Measurements from ENCODE around the gene POLR2I.
"Not testable (repeated sequence)": the region's sequence is repeated elsewhere in the genome, so short reads cannot be mapped to it uniquely, and the experiment has no call there.

POLR2I gene

GRCh38 chr19:36099166-36099785, 15.4 kb downstream of the POLR2I start:
- no peak for DNase-seq

DNA sequence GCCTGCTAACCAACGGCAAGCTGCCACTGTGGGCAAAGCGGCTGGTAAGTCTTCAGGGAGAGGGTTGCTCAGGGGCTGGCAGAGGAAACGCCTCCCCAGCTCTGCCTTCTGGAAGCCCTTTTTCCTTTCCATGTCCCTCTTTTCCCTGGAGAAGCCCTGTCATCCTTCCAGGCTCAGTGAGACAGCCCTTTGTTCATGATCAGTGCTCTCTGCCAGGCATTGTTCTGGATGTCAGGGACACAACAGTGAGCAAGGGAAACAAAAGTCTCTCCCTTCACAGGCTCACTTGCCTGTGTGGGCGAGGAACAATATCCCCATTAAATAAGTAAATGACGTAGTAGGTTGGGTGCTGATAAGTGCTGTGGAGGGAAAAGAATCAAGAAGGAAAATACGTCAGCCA, 17.6 kb downstream of the POLR2I start:
- no peak for DNase-seq

DNA sequence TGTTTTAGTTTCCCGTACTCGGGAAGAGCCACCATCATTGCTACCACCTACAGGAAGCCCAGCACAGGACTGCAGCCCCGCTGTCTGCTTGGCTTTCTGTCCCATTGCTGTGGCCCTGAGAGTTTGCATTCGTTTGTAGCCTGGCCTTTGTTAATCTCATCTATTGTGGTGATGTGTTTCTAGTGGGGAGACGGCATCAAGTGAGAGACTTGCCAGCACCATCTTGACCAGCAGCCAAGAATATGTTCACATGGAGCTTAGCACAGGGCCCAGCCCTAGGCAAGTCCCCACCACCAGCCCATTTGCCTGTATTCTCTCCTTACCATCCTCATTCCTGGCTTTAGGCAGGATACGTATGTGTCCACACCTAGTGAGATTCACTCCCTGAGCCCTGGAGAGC, 21.0 kb downstream of the POLR2I start:
- DNase-seq = no peak

GRCh38 chr19:36093146-36093662, 21.5 kb downstream of the POLR2I start:
- peak; percentile 36 for DNase-seq

DNA sequence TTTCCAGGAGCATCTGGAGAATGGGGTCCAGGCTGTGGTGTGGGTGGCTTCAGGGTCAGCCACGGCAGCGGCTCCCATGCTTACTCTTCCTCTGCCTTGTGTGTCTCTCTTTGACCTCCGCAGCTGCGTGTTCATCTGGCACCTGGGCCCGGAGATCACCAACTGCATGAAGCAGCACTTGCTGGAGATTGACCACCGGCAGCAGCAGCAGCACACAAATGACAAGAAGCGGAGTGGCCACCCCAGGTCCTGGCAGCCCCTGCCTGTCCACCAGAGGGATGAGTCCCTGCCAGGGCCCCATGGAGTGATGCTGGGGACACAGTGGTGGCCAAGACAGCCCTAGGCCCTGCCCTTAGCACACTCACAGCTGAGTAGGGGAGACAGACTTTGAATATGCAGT, 22.1 kb downstream of the POLR2I start:
- DNase-seq = no peak

DNA sequence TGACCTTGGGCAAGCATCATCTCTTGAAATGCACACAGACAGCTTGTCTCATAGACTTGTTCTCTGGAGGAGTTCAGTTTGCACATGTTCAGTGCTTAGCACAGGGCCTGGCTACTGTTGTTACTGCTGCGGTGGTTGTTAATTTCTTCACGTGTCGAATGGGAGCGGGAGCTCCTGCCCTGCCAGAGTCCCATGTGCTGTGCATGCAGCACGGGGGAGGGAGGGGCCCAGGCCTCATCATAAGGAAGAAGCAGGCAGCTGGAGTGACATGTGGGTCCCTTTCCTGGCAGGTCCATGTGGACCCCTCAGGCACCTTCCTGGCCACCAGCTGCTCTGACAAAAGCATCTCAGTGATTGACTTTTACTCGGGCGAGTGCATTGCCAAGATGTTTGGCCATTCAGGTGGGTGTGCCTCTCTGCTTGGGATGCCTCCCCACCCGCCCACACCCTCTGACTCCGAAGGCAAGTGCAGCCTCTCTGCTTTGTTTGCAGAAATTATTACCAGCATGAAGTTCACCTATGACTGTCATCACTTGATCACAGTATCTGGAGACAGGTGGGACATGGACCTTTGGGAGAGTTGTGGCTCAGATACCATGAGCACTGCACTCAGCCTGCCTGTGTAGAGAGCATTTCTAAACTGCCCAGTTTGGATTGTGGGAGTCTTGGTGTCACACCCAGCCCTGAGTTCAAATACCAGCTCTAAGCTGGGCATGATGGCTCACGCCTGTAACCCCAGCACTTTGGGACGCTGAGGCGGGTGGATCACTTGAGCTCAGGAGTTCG, 23.6 kb downstream of the POLR2I start:
- no peak for DNase-seq

DNA sequence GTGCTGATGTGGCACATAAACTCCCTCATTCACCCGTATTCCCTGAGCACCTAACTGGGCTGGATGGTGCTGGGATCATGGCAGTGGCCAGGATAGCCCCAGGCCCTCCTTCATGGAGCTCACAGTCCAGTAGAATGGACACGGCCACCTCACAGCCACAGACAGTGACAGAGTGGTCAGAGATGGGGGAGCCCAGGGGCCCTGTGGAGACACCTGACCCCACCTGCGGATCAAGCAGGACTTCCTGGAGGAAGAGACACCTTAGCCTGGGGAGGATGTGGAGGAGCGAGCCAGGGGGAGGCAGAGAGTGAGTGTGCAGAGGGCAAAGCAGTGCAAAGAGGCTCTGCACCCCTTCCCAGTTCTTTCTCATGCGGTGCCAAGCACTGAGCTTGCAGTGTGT, 24.8 kb downstream of the POLR2I start:
- no peak for DNase-seq

- DNase-seq = no peak
Measured at GRCh38 chr19:36086326-36086725, 28.3 kb downstream of the POLR2I start.

DNA sequence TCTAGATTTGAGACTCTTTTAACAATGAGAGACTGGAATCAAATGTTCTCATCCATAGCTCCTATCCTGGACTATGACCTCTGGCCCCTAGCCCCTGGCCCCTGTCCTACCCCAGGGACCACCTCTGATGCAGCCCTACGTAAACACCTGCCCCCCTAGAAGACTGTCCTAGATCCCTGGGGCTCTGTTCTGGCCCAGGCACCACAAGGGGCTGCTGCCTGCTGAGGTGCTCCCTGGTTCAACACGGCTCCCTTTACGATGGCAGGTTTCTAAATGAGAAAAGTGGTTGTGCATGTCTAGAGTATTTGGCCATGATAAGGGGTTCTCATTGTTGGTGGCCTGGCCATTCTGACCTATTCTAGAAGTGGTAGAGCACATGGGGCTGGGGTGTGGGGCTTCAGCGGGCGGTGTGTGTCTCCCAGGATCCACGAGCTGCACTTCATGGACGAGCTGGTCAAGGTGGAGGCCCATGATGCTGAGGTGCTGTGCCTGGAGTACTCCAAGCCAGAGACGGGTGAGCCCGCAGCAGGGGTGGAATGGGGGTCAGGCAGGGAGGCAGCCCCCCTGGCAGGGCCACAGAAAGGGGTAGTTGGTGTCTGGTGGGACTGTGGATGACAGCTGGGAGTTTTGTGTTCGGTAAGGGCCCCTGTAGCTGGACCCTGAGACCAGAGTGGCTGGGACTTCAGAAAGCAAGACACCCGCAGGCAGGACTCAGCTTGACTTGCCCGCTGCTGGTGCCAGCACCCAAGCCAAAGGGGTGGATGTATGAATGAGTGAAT, 30.3 kb downstream of the POLR2I start:
- DNase-seq = no peak

- DNase-seq = no peak
Measured at GRCh38 chr19:36082916-36083315, 31.8 kb downstream of the POLR2I start.

DNA sequence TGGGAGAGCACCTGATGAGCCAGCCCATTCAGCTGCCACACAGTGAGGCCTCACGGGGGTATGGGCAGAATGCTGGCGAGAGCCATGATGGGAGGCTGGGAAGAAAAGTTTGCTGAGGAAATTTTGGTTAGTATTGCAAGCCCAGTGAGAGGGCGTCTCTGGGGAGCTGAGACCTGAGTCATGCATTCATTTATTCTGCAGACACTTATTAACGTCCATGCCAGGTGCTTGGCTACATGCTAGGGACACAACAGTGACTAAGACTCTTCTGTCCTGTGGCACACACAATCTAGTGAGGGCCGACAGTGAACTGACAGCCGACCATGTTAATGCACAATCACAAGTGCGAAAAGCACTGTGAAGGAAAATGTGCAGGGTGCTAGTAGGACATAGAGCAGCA, 32.8 kb downstream of the POLR2I start:
- no peak for DNase-seq

GRCh38 chr19:36081385-36081784, 33.3 kb downstream of the POLR2I start:
- no peak for DNase-seq

DNA sequence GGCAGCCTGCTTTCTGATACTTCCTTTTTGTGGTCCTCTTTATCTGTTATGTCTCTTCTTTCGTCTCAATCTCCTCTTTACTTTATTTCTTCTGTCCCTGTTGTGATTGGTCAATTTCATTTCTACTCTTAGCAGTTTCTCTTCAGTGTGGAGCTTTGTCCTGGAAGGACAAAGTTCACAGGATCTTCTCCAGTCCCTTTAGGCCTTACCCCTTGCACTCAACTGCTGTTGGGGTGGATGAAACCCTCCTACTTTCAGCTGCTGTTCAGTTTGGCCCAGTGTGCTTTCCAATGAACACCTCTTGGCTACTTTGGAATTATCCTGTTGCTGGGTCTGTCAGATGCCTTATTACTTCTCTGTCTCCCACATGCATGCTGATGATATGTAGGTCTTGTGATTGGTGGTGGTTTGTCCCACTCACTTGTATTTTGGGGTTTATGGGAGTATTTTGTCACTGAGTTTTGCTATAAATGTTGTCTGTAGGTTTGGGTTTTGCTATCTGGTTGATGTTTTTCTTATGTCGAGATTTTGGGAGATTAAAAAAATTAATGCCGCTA, 35.2 kb downstream of the POLR2I start:
- DNase-seq = no peak

DNA sequence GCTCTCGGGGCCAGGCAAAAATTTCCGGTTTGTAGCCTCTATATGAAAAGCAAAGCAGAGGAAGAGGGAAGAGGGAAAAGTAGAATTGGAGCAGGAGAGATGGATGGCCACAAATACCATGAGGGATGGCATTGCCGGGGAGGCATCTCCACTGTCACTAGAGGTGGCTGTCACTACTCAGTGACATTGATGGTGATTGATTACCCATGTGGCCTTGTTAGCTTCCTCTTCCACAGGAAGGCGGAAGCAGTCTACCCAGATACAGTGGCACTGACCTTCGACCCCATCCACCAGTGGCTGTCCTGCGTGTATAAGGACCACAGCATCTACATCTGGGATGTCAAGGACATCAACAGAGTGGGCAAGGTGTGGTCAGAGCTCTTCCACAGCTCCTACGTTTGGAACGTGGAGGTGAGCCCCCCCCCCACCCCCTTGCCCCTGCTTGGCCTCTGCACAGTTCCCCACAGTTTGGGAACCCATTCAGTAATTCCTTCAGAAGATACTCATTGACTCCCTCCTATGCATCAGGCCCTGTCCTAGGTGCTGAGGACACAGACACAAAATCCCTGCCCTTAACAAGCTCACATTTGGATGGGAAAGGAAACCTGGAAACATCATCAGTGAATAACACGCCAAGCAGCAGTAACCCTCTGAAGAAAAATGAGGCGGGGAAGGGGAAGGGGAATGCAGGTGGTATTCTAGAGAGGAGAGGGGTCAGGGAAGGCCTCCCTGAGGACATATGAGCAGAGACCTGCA, 41.4 kb downstream of the POLR2I start:
- no peak for DNase-seq

DNA sequence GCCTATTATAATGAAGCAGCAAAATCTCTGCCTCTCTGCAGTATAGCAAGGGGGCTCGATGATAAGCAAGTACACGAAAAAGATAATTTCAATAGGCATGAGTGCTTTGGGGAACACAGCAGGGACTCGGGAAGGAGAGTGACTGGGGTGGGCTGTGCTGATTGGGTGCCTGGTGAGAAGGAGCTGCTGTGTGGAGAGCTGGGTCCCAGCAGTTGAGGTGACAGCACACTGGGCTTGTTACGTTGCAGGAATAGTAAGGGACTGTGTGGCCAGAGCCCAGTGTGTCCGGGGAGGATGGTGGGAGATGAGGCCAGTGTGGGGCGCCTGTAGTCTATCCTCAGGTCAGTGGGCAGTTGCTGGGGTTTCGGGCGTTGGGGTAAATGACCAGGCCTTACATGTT, 42.6 kb downstream of the POLR2I start:
- no peak for DNase-seq

DNA sequence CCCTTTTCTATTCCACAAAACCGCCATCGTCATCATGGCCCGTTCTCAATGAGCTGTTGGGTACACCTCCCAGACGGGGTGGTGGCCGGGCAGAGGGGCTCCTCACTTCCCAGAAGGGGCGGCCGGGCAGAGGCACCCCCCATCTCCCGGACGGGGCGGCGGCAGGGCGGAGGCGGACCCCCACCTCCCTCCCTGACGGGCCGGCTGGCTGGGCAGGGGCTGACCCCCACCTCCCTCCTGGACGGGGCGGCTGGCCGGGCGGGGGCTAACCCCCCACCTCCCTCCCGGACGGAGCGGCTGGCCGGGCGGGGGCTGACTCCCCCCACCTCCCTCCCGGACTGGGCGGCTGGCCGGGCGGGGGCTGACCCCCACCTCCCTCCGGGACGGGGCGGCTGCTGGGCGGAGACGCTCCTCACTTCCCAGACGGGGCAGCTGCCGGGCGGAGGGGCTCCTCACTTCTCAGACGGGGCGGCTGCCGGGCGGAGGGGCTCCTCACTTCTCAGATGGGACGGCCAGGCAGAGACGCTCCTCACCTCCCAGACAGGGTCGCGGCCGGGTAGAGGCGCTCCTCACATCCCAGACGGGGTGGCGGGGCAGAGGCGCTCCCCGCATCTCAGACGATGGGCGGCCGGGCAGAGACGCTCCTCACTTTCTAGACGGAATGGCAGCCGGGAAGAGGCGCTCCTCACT, 45.7 kb downstream of the POLR2I start:
- DNase-seq = not testable (repeated sequence)

GRCh38 chr19:36067681-36068080, 47.0 kb downstream of the POLR2I start:
- DNase-seq = no peak

DNA sequence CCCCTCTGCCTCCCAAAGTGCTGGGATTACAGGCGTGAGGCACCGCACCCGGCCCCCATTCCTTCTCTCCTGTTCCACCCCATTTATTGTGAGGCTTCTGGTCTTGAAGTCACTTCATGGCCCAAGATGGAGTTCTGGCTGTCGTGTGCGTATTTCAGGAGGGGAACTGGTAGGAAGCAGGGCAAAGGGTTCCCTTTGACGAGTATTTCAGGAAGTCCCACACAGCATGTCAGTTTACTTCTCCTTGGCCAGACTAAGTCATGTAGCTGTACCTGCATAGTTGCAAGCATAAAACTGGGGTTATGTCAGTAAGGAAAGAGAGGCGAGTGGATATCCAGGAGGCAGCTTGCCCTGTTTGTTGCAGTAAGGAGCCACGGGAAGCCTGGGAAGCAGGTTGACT, 49.8 kb downstream of the POLR2I start:
- DNase-seq = no peak
